Measurements from ENCODE around the gene CTIF.
"Not testable (repeated sequence)": the region's sequence is repeated elsewhere in the genome, so short reads cannot be mapped to it uniquely, and the experiment has no call there.

Gene CTIF

DNA sequence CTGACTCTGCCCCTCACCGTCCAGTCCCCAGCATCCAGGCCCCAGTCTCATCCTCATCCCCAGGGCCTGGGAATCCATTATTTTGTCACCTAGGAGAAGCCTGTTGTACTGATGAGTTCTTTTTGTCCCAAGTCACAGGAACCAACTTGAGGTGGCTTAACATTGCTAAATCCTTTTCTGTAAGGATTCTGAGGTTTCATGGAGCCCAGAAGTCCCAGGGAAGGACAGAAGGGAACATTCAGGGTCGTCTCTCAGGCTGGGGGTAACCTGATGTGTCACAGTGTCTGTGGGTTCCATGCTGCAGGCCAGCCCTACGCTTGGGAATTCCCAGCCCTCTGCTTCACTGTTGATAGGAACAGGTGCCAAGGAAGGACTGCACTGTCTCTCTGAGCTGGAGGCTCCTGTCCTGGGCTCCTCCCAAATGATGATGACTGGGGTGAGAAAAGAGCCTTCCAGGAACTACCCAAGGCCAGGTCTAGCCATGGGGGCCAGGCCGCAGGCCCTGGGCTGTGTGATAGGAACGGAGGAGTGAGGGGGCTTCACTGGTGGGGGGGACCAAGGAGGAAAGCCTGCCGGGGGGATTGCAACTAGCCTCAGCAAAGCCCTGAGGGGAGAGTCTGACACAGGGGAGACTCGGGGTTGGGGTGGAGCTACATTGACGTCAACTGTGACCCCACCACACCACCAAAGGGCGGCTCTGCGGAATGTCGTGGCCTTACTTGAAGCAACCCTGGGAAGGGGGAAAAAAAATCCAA, 266.2 kb downstream of the CTIF start:
- DNase-seq (ENCODE audit: low spot score): no peak

DNA sequence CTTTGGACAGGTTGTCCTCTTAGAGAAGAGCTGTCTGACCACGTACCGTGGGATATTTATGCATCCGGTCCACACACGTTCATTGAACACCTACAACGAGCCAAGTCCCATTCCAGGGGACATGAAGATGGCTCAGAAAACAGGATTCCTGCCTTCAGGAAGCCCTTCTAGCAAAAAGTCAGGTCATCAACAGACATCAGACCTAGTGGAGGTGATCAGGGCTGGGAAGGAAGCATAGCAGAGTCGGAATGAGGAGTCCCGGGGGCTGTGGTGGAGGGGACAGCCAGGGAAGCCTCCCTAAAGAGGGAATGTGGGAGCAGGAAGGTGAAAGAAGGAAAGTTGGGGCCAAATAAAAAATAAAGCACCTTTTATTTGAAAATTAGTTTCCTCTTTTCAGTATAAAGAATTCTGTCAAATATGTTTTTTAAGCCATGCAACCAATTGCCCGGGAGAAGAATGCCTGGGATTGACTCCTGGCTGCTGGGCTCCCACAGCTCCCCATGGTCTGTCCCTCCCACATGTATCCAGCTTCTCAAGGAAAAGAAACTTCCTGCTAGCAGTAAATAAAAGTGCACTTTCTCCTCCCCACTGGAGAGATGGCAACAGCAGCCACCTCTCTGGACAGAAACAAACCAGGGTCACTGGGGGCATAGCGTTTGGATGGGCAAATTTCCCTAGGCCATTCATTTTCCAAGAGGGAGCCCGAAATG, 267.1 kb downstream of the CTIF start:
- DNase-seq (ENCODE audit: low spot score): no peak

- DNase-seq (ENCODE audit: low spot score): no peak
Measured at GRCh38 chr18:48806551-48807261, 267.9 kb downstream of the CTIF start.

DNA sequence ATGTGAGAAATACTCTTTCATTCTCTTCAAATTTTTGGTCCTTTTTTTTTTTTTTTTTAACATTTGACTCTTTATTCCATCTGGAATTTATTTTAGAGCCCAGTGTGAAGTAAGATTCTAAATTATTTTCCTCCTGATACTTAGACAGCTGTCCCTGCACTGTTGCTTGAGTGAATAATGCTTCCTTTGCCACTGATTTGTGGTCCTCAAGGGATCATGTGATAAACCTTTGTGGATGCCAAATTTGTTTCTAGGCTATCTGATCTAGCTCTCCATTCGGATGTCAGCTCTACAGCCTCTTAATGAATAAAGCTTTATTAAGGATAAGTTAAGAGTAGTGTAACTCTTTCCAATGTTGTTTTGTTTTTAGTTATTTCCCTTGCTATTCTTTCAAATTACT, 269.6 kb downstream of the CTIF start:
- no peak for DNase-seq (ENCODE audit: low spot score)

DNA sequence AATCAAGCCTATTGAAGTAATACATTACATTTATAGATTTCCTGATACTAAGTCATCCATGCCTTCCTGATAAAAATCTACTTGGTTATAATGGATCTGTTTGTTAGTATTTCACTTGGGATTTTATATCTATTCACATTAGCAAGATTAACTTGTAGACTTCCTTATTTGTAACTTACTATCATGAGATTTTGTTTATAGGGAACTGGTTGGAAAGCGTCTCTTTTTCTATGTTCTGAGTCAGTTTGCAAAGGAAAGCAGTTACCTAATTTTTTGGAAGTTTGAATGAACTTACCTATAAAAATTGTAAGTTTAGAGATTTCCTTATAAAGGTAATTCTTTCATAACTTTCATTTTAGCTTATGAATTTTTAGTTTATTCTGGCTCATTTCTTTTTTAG, 270.5 kb downstream of the CTIF start:
- DNase-seq (ENCODE audit: low spot score): no peak

- DNase-seq (ENCODE audit: low spot score): no peak
Measured at GRCh38 chr18:48810805-48811204, 272.0 kb downstream of the CTIF start.

DNA sequence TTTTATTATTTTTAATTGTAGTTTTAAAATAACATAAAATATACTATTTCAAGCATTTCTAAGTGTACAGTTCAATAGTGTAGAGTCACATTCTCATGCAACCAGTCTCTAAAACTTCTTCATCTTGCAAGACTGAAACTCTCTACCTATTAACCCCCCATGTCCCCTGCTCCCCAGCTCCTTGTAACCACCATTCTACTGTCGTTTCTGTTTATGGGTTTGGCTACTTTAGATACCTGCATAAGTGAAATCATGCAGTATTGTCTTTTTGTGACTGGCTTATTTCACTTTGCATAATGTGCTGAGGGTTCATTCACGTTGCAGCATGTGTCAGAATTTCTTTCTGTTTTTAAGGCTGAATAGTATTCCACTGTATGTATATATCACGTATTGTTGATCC, 272.6 kb downstream of the CTIF start:
- DNase-seq (ENCODE audit: low spot score): no peak

- not testable (repeated sequence) for DNase-seq (ENCODE audit: low spot score)
Measured at GRCh38 chr18:48811977-48812451, 273.2 kb downstream of the CTIF start.

GRCh38 chr18:48813321-48813720, 274.5 kb downstream of the CTIF start:
- DNase-seq (ENCODE audit: low spot score): no peak

DNA sequence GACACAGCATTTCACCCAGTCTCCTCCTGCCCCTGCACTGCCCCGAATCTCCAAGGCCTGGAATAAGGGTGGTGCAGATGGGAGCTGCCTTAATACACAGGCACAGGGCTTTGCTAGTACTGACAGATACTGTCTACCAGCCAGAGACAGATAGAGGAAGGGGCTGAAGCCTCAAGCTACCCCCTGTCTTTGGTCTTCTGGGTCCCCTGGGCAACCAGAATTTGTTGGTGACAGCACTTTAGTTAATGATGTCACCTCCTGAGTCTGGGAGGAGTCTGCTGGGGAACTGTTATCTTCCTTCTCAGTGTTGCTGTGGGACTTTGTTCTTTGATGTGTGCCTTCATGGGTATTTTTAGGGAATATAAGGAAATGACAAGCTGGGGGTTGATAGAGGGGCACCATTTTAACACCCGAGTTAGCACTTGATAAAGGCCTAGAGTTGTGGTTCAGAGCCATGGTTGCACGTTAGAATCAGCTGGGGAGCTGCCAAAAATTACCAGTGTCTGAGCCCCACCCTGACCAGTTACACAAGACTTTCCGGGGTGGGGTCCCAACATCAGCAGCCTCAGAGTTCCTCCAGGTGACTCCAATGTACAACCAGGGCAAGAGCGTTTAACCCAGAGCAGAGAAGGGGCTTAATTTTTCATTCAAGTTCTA, 275.1 kb downstream of the CTIF start:
- no peak for DNase-seq (ENCODE audit: low spot score)

GRCh38 chr18:48814490-48815178, 275.8 kb downstream of the CTIF start:
- no peak for DNase-seq (ENCODE audit: low spot score)

- no peak for DNase-seq (ENCODE audit: low spot score)
Measured at GRCh38 chr18:48815179-48815515, 276.3 kb downstream of the CTIF start.

DNA sequence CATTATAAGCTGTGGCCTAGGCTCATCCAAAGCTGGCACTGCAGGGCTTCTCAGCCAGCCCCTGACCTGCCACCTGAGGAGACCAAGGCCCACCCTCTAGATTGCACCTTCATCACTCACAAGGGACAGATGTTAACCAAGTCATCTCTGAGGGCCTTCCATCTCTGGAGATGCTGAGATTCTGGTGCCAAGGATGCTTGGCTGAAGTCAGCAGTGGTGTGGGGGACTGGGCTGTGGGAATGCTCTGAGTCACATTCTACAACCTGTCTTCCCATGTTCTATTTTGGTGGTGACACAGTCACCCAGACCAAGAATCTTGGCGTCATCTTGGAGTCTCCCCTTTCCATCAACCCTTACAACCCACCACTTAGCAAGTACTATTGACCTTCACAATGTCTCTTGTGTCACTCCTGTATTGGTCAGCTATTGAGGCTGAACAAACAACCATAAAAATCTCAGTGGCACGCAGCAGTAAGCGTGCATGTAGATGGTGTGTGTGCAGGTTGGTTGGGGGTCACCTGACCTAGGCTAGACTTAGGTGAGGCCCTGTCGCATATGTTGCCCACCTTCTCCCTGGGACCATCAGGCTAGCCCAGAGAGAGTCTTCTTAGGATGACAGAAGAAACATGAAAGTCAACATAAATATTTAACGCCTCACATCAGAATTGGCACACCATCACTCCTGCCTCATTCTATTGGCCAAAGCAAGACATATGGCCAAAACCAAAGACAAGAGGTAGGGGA, 276.9 kb downstream of the CTIF start:
- DNase-seq (ENCODE audit: low spot score): no peak

DNA sequence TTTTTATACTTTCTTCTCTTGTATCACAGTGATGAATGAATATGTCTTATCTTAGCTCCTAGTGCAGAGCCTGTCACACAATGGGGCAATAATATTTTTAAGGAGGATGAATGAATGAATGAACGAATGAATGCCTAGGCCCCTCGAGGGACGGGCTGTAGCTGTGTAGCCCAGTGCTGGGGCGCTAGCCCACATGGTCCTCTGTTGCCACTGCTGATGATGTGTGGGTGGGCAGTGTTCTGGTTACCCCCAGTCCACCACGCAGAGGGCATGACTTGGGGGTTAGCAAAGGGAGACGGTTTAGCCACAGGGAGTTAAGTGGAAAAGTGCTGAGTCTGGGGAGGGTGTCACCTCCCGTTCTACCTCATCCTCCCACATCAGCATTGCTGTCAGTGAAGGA, 277.7 kb downstream of the CTIF start:
- no peak for DNase-seq (ENCODE audit: low spot score)

- no peak for DNase-seq (ENCODE audit: low spot score)
Measured at GRCh38 chr18:48817021-48817461, 278.2 kb downstream of the CTIF start.

DNA sequence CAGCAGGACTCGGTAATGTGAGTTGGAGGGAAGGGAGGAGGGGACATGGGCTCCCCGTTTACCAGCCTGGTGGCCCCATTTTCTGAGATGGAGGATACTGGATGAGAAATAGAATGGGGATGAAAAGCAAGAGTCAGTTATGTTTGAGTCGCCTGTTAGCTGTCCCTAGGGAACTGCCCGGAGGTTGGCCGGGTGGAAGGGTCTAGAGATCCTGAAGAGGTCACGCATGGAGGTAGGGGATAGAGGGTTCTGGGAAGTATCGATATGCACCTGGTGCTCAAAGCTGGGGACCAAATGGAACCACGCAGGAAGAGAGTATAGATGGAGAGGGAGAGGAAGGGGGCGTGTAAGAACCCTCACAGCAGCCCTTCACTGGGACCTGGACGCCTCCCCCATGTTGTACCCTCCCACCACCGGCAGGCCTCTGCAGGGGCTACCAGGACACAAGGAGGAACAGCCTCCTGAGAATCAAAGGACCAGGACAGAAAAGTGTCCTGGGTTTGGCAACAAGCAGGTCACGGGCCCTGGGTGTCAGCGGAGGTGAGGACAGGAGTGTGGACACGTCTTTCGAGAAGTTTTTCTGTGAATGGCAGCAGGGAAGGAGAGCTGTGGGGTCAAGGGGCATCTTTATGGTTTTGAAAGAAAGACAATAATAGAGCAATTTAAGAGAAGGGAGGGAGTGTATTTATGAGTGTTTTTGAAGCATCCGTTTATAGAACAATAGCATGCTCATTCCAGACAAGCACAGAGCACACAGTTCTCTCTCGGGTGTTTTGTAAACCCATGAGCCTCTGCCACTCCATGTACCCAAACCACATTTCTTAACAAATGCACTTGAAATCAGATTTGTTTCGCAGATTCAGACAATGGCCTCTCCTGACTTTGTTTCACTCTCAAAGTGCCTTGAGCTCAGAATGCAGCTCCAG, 279.8 kb downstream of the CTIF start:
- no peak for DNase-seq (ENCODE audit: low spot score)

GRCh38 chr18:48819276-48819675, 280.4 kb downstream of the CTIF start:
- DNase-seq (ENCODE audit: low spot score): no peak

GRCh38 chr18:48819781-48820482, 281.1 kb downstream of the CTIF start:
- DNase-seq (ENCODE audit: low spot score): no peak

- DNase-seq (ENCODE audit: low spot score): no peak
Measured at GRCh38 chr18:48820483-48821250, 281.8 kb downstream of the CTIF start.

Data from D341Med (cell line).